ENCODE data around the gene RSBN1L. TPM values are rescaled to one million over a fixed set of nuclear protein-coding genes. Genes with fewer than 3 reads are reported as not detected.

Gene RSBN1L
- polyA plus RNA-seq, 1 donor from 2014 or later, result 24.7 TPM

DNA sequence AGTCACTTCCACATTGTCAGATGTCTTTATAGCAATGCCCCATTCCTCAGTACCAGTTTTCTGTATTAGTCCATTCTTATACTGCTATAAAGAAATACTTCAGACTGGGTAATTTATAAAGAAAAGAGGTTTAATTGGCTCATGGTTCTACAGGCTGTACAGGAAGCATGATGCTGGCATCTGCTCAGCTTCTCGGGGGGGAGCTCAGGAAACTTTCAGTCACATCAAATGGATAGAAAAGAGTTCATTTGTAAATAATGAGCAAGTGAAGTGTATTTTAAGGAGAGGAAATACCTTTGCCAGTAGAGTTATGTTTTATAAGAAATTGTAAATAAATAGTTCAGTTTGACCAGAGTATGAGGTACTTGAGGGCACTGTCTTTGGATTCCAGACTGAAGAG lies 51.5 kb downstream of the RSBN1L start:
- Histone ChIP-seq H3K9ac (ENCODE audit: low read length) (no peak overlapping the region), H2AFZ (ENCODE audit: low read depth, low read length) (no peak overlapping the region), H3K27me3 (ENCODE audit: insufficient read depth, low read depth, low read length) (no peaks in the 10 kb centered on the region), H3K36me3 (ENCODE audit: insufficient read depth, low read length) (peaks cover 9% of the 10 kb centered on the region), H3K9me2 (ENCODE audit: insufficient read depth, low read length) (no peaks in the 10 kb centered on the region), H3F3A (ENCODE audit: insufficient read depth, low read length, poor library complexity, severe bottlenecking) (no peaks in the 10 kb centered on the region), H3K79me2 (replicated peaks; ENCODE audit: insufficient read depth, low read length) (peaks cover 3% of the 10 kb centered on the region), H3K9me3 (ENCODE audit: low read length) (no peaks in the 10 kb centered on the region), H3K4me3 (ENCODE audit: low read length) (no peak overlapping the region), H3K27ac (ENCODE audit: low read length) (no peak overlapping the region), H4K20me1 (ENCODE audit: insufficient read depth) (no peaks in the 10 kb centered on the region), H3K4me2 (ENCODE audit: low read length) (no peak overlapping the region)
- TF ChIP-seq SMC3 (conservative IDR thresholded peaks at IDR 0.05; ENCODE audit: poor library complexity) (no peak), POLR2AphosphoS5 (IDR thresholded peaks at IDR 0.05) (no peak), TAF1 (IDR thresholded peaks at IDR 0.05; ENCODE audit: low read depth) (no peak), EP300 (conservative IDR thresholded peaks at IDR 0.05; ENCODE audit: poor library complexity, severe bottlenecking) (no peak), MXI1 (conservative IDR thresholded peaks at IDR 0.05; ENCODE audit: poor library complexity, severe bottlenecking) (no peak)
- TF ChIP-seq, protein P1, sequence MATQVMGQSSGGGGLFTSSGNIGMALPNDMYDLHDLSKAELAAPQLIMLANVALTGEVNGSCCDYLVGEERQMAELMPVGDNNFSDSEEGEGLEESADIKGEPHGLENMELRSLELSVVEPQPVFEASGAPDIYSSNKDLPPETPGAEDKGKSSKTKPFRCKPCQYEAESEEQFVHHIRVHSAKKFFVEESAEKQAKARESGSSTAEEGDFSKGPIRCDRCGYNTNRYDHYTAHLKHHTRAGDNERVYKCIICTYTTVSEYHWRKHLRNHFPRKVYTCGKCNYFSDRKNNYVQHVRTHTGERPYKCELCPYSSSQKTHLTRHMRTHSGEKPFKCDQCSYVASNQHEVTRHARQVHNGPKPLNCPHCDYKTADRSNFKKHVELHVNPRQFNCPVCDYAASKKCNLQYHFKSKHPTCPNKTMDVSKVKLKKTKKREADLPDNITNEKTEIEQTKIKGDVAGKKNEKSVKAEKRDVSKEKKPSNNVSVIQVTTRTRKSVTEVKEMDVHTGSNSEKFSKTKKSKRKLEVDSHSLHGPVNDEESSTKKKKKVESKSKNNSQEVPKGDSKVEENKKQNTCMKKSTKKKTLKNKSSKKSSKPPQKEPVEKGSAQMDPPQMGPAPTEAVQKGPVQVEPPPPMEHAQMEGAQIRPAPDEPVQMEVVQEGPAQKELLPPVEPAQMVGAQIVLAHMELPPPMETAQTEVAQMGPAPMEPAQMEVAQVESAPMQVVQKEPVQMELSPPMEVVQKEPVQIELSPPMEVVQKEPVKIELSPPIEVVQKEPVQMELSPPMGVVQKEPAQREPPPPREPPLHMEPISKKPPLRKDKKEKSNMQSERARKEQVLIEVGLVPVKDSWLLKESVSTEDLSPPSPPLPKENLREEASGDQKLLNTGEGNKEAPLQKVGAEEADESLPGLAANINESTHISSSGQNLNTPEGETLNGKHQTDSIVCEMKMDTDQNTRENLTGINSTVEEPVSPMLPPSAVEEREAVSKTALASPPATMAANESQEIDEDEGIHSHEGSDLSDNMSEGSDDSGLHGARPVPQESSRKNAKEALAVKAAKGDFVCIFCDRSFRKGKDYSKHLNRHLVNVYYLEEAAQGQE (IDR thresholded peaks at IDR 0.05; ENCODE audit: borderline replicate concordance), result no peak

DNA sequence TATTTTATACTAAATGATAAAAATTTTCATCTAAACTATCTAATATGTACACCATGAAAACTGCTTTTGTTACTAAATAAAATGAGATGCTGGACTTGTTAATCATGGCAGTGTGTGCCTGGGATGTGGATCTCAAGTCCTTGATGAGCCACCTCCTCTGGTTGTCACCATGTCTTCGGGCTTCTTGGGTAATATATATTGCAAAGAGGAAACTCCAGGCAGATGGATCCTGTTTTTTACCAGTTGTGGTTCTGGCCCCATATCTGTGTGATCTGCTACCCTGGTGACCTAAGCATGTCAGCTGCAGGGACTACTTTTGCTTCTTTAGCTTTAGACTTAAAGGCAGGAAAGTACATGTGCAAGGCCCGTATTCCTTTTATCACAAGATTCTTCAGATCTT lies 55.8 kb downstream of the RSBN1L start:
- Histone ChIP-seq H3K4me3 (ENCODE audit: low read length) (no peak overlapping the region), H3K79me2 (replicated peaks; ENCODE audit: insufficient read depth, low read length) (peaks cover 7% of the 10 kb centered on the region), H3K27me3 (ENCODE audit: insufficient read depth, low read depth, low read length) (no peaks in the 10 kb centered on the region), H2AFZ (ENCODE audit: low read depth, low read length) (no peak overlapping the region), H3K9me2 (ENCODE audit: insufficient read depth, low read length) (no peaks in the 10 kb centered on the region), H3K27ac (ENCODE audit: low read length) (no peak overlapping the region), H3K9ac (ENCODE audit: low read length) (no peak overlapping the region), H4K20me1 (ENCODE audit: insufficient read depth) (no peaks in the 10 kb centered on the region), H3K4me2 (ENCODE audit: low read length) (no peak overlapping the region), H3K9me3 (ENCODE audit: low read length) (no peaks in the 10 kb centered on the region), H3F3A (ENCODE audit: insufficient read depth, low read length, poor library complexity, severe bottlenecking) (no peaks in the 10 kb centered on the region), H3K36me3 (ENCODE audit: insufficient read depth, low read length) (peaks cover 9% of the 10 kb centered on the region)
- no peak for TF ChIP-seq TAF1 (IDR thresholded peaks at IDR 0.05; ENCODE audit: low read depth)
- TF ChIP-seq EP300 (conservative IDR thresholded peaks at IDR 0.05; ENCODE audit: poor library complexity, severe bottlenecking), result no peak
- TF ChIP-seq MXI1 (conservative IDR thresholded peaks at IDR 0.05; ENCODE audit: poor library complexity, severe bottlenecking), result no peak
- no peak for TF ChIP-seq SMC3 (conservative IDR thresholded peaks at IDR 0.05; ENCODE audit: poor library complexity)
- TF ChIP-seq, protein P2, sequence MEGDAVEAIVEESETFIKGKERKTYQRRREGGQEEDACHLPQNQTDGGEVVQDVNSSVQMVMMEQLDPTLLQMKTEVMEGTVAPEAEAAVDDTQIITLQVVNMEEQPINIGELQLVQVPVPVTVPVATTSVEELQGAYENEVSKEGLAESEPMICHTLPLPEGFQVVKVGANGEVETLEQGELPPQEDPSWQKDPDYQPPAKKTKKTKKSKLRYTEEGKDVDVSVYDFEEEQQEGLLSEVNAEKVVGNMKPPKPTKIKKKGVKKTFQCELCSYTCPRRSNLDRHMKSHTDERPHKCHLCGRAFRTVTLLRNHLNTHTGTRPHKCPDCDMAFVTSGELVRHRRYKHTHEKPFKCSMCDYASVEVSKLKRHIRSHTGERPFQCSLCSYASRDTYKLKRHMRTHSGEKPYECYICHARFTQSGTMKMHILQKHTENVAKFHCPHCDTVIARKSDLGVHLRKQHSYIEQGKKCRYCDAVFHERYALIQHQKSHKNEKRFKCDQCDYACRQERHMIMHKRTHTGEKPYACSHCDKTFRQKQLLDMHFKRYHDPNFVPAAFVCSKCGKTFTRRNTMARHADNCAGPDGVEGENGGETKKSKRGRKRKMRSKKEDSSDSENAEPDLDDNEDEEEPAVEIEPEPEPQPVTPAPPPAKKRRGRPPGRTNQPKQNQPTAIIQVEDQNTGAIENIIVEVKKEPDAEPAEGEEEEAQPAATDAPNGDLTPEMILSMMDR (IDR thresholded peaks at IDR 0.05; ENCODE audit: poor library complexity, severe bottlenecking), result no peak
- TF ChIP-seq, protein P1 (IDR thresholded peaks at IDR 0.05; ENCODE audit: borderline replicate concordance), result no peak
- no peak for TF ChIP-seq EZH2 (IDR thresholded peaks at IDR 0.05; ENCODE audit: borderline replicate concordance, insufficient read depth, low read length, poor library complexity, severe bottlenecking)
- no peak for TF ChIP-seq RAD21 (conservative IDR thresholded peaks at IDR 0.05)
- no peak for TF ChIP-seq POLR2AphosphoS5 (IDR thresholded peaks at IDR 0.05)
